OCI-LY7 (cell line): Measurements from ENCODE around the gene RNF148. TPM values are rescaled to one million over a fixed set of nuclear protein-coding genes. Genes with fewer than 3 reads are reported as not detected.
"Not testable (repeated sequence)": the region's sequence is repeated elsewhere in the genome, so short reads cannot be mapped to it uniquely, and the experiment has no call there.

ENCODE experiments used
- BruUV-seq: library from RNA; stranded (reverse); fragments of 400-500 nt; replicated peaks from 2 replicates; lab custom pipeline; 2021; lab: Mats Ljungman, UMichigan
- CTCF ChIA-PET: fragments of 300-600 bp; sonication (Branson Sonifier 250); formaldehyde crosslinking; loops from one replicate; lab custom pipeline; 2022; ENCODE audit warnings: antibody characterized with exemption; ENCODE audit not compliant: unreplicated experiment; lab: Charles Lee
- POLR2A ChIA-PET: fragments of 300-600 bp; sonication (Branson Sonifier 250); formaldehyde crosslinking; loops from one replicate; lab custom pipeline; 2022; ENCODE audit warnings: antibody characterized with exemption; lab: Charles Lee
- DNase-seq: peaks from one replicate; pipeline ENCODE4 v3.0.0-alpha.2; 2015; ENCODE audit warnings: low spot score
- H2AFZ ChIP-seq: fragments of 200-600 bp; sonication (generic), shearing (Covaris generic); 2 replicates; pipeline ENCODE4 v1.6.1; 2014; ENCODE audit warnings: mild to moderate bottlenecking, antibody characterized with exemption, low read length, moderate library complexity
- H3K27ac ChIP-seq: fragments of 200-600 bp; sonication (generic); 2 replicates; pipeline ENCODE4 v1.5.1; 2014; ENCODE audit warnings: mixed run types, low read depth, mild to moderate bottlenecking, moderate library complexity, low read length, inconsistent platforms; ENCODE audit not compliant: poor library complexity, severe bottlenecking
- H3K36me3 ChIP-seq: fragments of 200-600 bp; sonication (generic); 2 replicates; pipeline ENCODE4 v1.6.1; 2014; ENCODE audit warnings: mild to moderate bottlenecking, antibody characterized with exemption, low read length, moderate library complexity, mixed read lengths; ENCODE audit not compliant: insufficient read depth
- H3K4me1 ChIP-seq: fragments of 200-600 bp; sonication (generic); 2 replicates; pipeline ENCODE4 v1.5.1; 2014; ENCODE audit warnings: mild to moderate bottlenecking, low read length; ENCODE audit not compliant: insufficient read depth, poor library complexity, severe bottlenecking
- H3K4me2 ChIP-seq: fragments of 200-600 bp; sonication (generic); 2 replicates; pipeline ENCODE4 v1.6.1; 2014; ENCODE audit warnings: mild to moderate bottlenecking, low read length
- H3K4me3 ChIP-seq: fragments of 200-600 bp; sonication (generic); 2 replicates; pipeline ENCODE4 v1.5.1; 2014; ENCODE audit warnings: mild to moderate bottlenecking, low read depth, low read length; ENCODE audit not compliant: poor library complexity, severe bottlenecking
- H3K79me2 ChIP-seq: fragments of 200-600 bp; sonication (generic); 2 replicates; pipeline ENCODE4 v1.6.1; 2016; ENCODE audit warnings: low read depth, mild to moderate bottlenecking, low read length, moderate library complexity, mixed read lengths; ENCODE audit not compliant: insufficient read depth
- H3K9me2 ChIP-seq: fragments of 200-600 bp; sonication (generic); 2 replicates; pipeline ENCODE4 v1.6.1; 2016; ENCODE audit warnings: mild to moderate bottlenecking, low read length, mixed read lengths; ENCODE audit not compliant: insufficient read depth
- H3K9me3 ChIP-seq: fragments of 200-600 bp; sonication (generic); 2 replicates; pipeline ENCODE4 v1.6.1; 2014; ENCODE audit warnings: mild to moderate bottlenecking, mixed run types, low read length, mixed read lengths
- H4K20me1 ChIP-seq: fragments of 200-600 bp; sonication (generic); 2 replicates; pipeline ENCODE4 v1.6.1; 2014; ENCODE audit warnings: mild to moderate bottlenecking, antibody characterized with exemption, low read length, moderate library complexity, mixed read lengths; ENCODE audit not compliant: insufficient read depth
- CTCF ChIP-seq: fragments of 200-600 bp; sonication (generic); conservative IDR thresholded peaks from 2 replicates; pipeline ENCODE4 v1.5.1; 2014; ENCODE audit warnings: mild to moderate bottlenecking, antibody characterized with exemption, low read length, moderate library complexity, mixed read lengths
- EZH2phosphoT487 ChIP-seq: fragments of 200-600 bp; sonication (generic); IDR thresholded peaks from 2 replicates; pipeline ENCODE4 v1.6.1; 2018; ENCODE audit warnings: low read depth, borderline replicate concordance, mild to moderate bottlenecking, mixed run types, antibody characterized with exemption, low read length, moderate library complexity, mixed read lengths
- intact Hi-C: fragments of 100-400 bp; cut with micrococcal nuclease; formaldehyde crosslinking; loops from one replicate; pipeline ENCODE4 v1.10.0; 2022; ENCODE audit not compliant: unreplicated experiment
- total RNA-seq, 2 experiments: library from RNA; depleted of rRNA in 1 of 2; stranded (reverse); fragments of >200 nt in 1 of 2; shearing (Covaris generic) in 1 of 2; gene quantifications; 2 replicates each; pipeline ENCODE4 v1.2.3, GENCODE V29; 2014 to 2022

The RNF148 gene
- total RNA-seq, 2 experiments from 2014 or later, result not detected

DNA sequence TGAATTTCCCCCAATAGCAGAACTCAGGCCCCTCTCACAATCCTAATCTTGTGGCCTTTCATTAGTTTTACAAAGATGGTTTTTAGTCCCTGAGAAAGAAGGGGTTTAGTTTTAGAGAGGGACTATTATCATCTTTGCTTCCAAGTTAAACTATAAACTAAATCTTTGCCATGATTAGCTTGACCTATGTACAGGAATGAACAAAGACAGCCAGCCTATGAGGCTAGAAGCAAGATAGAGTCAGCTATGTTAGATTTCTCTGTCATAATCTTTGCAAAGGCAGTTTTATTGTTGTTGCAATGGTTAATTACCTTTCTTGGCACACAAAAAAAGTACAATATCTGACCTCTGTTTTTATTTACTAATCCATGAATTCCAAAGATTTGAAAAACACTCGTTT lies 22.9 kb downstream of the RNF148 start:
- no peak overlapping the region for H3K4me2 ChIP-seq
- TF ChIP-seq EZH2phosphoT487, result no peak
- TF ChIP-seq CTCF, result no peak

DNA sequence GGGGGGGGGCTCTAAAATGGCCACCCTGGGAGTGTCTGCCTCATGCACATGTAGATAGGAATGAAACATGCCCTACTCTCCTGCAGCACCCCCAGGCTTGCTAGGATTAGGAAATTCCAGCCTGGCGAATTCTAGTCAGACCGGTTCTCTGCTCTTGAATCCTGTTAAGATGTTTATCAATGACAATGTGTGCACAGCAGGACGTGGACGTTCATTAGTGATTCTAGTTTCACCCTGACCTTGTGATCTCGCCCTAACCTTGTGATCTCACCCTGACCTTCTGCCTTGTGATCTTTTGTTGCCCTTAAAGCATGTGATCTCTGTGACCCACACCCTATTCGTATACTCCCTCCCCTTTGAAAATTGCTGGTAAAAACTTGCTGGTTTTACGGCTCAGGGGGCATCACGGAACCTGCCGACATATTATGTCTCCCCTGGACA lies 23.4 kb downstream of the RNF148 start:
- H4K20me1 ChIP-seq, H3K36me3 ChIP-seq, CTCF ChIA-PET, H3K4me2 ChIP-seq, intact Hi-C loops, H3K9me2 ChIP-seq, H3K4me3 ChIP-seq, DNase-seq, H3K27ac ChIP-seq, H2AFZ ChIP-seq, BruUV-seq, POLR2A ChIA-PET, H3K4me1 ChIP-seq, H3K79me2 ChIP-seq, H3K9me3 ChIP-seq: not testable (repeated sequence)

More for the DNA sequence above, 22.9 kb downstream of the RNF148 start:
- Histone ChIP-seq H3K9me2 (no peaks in the 10 kb centered on the region), H4K20me1 (no peaks in the 10 kb centered on the region), H3K36me3 (no peaks in the 10 kb centered on the region), H3K79me2 (no peaks in the 10 kb centered on the region), H3K9me3 (no peaks in the 10 kb centered on the region), H3K4me1 (no peaks in the 10 kb centered on the region), H3K4me3 (no peak overlapping the region), H3K27ac (no peak overlapping the region), H2AFZ (no peak overlapping the region)
- no TSS peak for BruUV-seq
- DNase-seq, result no peak
- intact Hi-C loops, result no loop called here
- ChIA-PET CTCF (no interaction called here), POLR2A (no interaction called here)

DNA sequence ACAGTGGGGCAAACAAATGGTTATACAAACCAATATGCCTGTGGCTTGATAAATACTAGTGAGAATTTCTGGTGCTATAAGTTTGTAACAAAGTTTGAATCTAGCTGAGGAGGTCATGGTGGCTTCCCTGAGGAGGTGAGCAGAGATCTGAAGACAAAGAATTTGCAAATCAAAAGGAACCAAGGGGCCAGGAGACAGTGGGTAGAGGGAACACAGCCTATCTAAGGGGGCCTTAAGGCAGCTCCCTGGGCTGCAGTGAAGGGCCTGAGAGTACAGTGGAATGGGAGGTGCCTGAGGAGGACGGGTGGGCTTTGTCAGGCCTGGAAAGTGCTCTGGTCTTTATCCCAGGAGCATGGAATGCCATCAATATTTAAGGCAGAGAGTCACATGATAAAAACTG lies 25.6 kb downstream of the RNF148 start:
- no peak overlapping the region for H3K4me2 ChIP-seq
- H3K36me3 ChIP-seq, result no peaks in the 10 kb centered on the region
- H4K20me1 ChIP-seq, result no peaks in the 10 kb centered on the region
- H3K4me1 ChIP-seq, result no peaks in the 10 kb centered on the region
- intact Hi-C loops, result no loop called here
- H3K79me2 ChIP-seq, result no peaks in the 10 kb centered on the region
- H3K27ac ChIP-seq, result no peak overlapping the region
- no peak for DNase-seq
- ChIA-PET CTCF (no interaction called here), POLR2A (interaction anchor here (1.0 kb wide), 1 partner anchor 33 kb away, joined by 3 read pairs; no protein-coding TSS in a partner anchor)
- H3K9me2 ChIP-seq, result no peaks in the 10 kb centered on the region
- H3K9me3 ChIP-seq, result no peaks in the 10 kb centered on the region
- no peak overlapping the region for H2AFZ ChIP-seq
- BruUV-seq, result no TSS peak
- TF ChIP-seq EZH2phosphoT487 (no peak), CTCF (no peak)
- no peak overlapping the region for H3K4me3 ChIP-seq
